ENCODE results near the gene RDH8. TPM values are rescaled to one million over a fixed set of nuclear protein-coding genes. Genes with fewer than 3 reads are reported as not detected.
A peak's percentile ranks its signal among the peaks of the same experiment; 100 is the strongest.

Gene RDH8
- total RNA-seq, 1 experiment from 2014 or later: not detected

GRCh38 chr19:9986787-9987281 lies 26.4 kb upstream of the RDH8 start:
- H3K27ac Mint-ChIP-seq: peak overlapping the region in 1 of 3 experiments; percentile 43; a peak in 2 of 7 replicates
- Histone ChIP-seq H2BK120ac (ENCODE audit: low read depth, low read length, poor library complexity, severe bottlenecking) (no peak overlapping the region), H3K23me2 (ENCODE audit: insufficient read length, low read depth, low read length, poor library complexity, severe bottlenecking) (no peaks in the 10 kb centered on the region), H4K20me1 (ENCODE audit: control insufficient read depth, insufficient read depth, insufficient read length) (no peaks in the 10 kb centered on the region), H2AFZ (ENCODE audit: low read length) (no peak overlapping the region), H3T11ph (ENCODE audit: low read length) (no peak overlapping the region), H3K27me3 (ENCODE audit: insufficient read depth, low read length) (no peaks in the 10 kb centered on the region), H3K79me1 (ENCODE audit: insufficient read depth, low read depth, low read length, poor library complexity, severe bottlenecking) (no peaks in the 10 kb centered on the region), H3K4me2 (ENCODE audit: insufficient read depth, insufficient read length, low read length) (no peak overlapping the region), H2AK5ac (ENCODE audit: insufficient read length, low read length) (no peak overlapping the region), H4K91ac (ENCODE audit: insufficient read length, low read depth, low read length) (no peak overlapping the region), H3K18ac (ENCODE audit: insufficient read length, low read depth, low read length) (no peak overlapping the region), H3K23ac (ENCODE audit: insufficient read length, low read depth, low read length) (no peak overlapping the region), H4K5ac (ENCODE audit: insufficient read length, low read depth, low read length) (no peak overlapping the region), H3K4ac (ENCODE audit: low read depth, low read length) (no peak overlapping the region), H4K8ac (replicated peaks; ENCODE audit: insufficient read length, low read depth, low read length) (no peak overlapping the region), H3K14ac (ENCODE audit: insufficient read depth, low read length) (no peak overlapping the region), H3K4me1 (ENCODE audit: insufficient read depth, low read length) (no peaks in the 10 kb centered on the region), H3K9me3 (ENCODE audit: control insufficient read depth, low read depth, low read length) (no peaks in the 10 kb centered on the region), H3K79me2 (ENCODE audit: insufficient read depth, low read length) (no peaks in the 10 kb centered on the region), H2BK20ac (ENCODE audit: low read depth, low read length, poor library complexity, severe bottlenecking) (no peak overlapping the region), H2BK15ac (ENCODE audit: low read depth, low read length) (no peak overlapping the region), H3K27ac (ENCODE audit: insufficient read length, low read depth, low read length) (no peak overlapping the region), H2BK12ac (ENCODE audit: insufficient read length, low read depth, low read length) (no peak overlapping the region), H2BK5ac (ENCODE audit: insufficient read length, low read length) (no peak overlapping the region), H3K9ac (ENCODE audit: extremely low read depth, insufficient read length, low read length) (no peak overlapping the region), H3K56ac (ENCODE audit: insufficient read length, low read depth, low read length) (no peak overlapping the region)
- WGBS (ENCODE audit: extremely low coverage, insufficient read length, low lambda C conversion rate): no CpG with 5 or more reads among the region's 8 CpGs
- peaks cover 11 to 13% of the 10 kb centered on the region in 2 experiments for H3K4me1 Mint-ChIP-seq
- no peak for TF ChIP-seq CTCF (conservative IDR thresholded peaks at IDR 0.05)
- H3K4me3 Mint-ChIP-seq: no peak overlapping the region
- no peak for DNase-seq
- no peaks in the 10 kb centered on the region for H3K9me3 Mint-ChIP-seq
- H3K36me3 Mint-ChIP-seq (ENCODE audit: insufficient read depth in 1 of 3, low read depth in 3 of 3): no peaks in the 10 kb centered on the region
- H3K27me3 Mint-ChIP-seq (ENCODE audit: low read depth): peaks cover 10% of the 10 kb centered on the region
